ENCODE results near the gene ARL15.
"Not testable (repeated sequence)": the region's sequence is repeated elsewhere in the genome, so short reads cannot be mapped to it uniquely, and the experiment has no call there.

Gene ARL15

GRCh38 chr5:53858700-53859456 lies 451.5 kb downstream of the ARL15 start:
- Histone ChIP-seq H4K20me1 (ENCODE audit: insufficient read depth, low read length) (no peaks in the 10 kb centered on the region), H2AFZ (ENCODE audit: low read depth, low read length) (no peak overlapping the region), H3K27ac (ENCODE audit: low read length) (no peak overlapping the region), H3K27me3 (ENCODE audit: insufficient read depth, low read length, poor library complexity) (no peaks in the 10 kb centered on the region), H3K4me2 (ENCODE audit: insufficient read depth, low read length) (no peak overlapping the region), H3K36me3 (ENCODE audit: insufficient read depth, low read length) (no peaks in the 10 kb centered on the region), H3K79me2 (ENCODE audit: insufficient read depth, low read length) (no peaks in the 10 kb centered on the region), H3K4me1 (ENCODE audit: insufficient read depth, low read length) (no peaks in the 10 kb centered on the region), H3K4me3 (ENCODE audit: low read depth in 1 of 2, low read length in 2 of 2) (no peak overlapping the region), H3K9me3 (ENCODE audit: insufficient read depth, low read length, severe bottlenecking) (peaks cover 8% of the 10 kb centered on the region), H3K9ac (ENCODE audit: low read depth, low read length) (no peak overlapping the region)
- ATAC-seq (ENCODE audit: insufficient read depth, low read depth) (no peak), DNase-seq (no peak)
- no peak for TF ChIP-seq CTCF (IDR thresholded peaks at IDR 0.05; ENCODE audit: borderline replicate concordance, extremely low read depth, low read length, poor library complexity, severe bottlenecking)
- no peak for TF ChIP-seq EZH2 (IDR thresholded peaks at IDR 0.05; ENCODE audit: borderline replicate concordance, low read depth, low read length, severe bottlenecking)

- Histone ChIP-seq H3K36me3 (ENCODE audit: insufficient read depth, low read length) (no peaks in the 10 kb centered on the region), H3K27me3 (ENCODE audit: insufficient read depth, low read length, poor library complexity) (no peaks in the 10 kb centered on the region), H3K27ac (ENCODE audit: low read length) (no peak overlapping the region), H3K4me1 (ENCODE audit: insufficient read depth, low read length) (no peaks in the 10 kb centered on the region), H3K79me2 (ENCODE audit: insufficient read depth, low read length) (no peaks in the 10 kb centered on the region), H3K9ac (ENCODE audit: low read depth, low read length) (no peak overlapping the region), H3K4me2 (ENCODE audit: insufficient read depth, low read length) (no peak overlapping the region), H4K20me1 (ENCODE audit: insufficient read depth, low read length) (no peaks in the 10 kb centered on the region), H2AFZ (ENCODE audit: low read depth, low read length) (no peak overlapping the region), H3K9me3 (ENCODE audit: insufficient read depth, low read length, severe bottlenecking) (peaks cover 8% of the 10 kb centered on the region), H3K4me3 (ENCODE audit: low read depth in 1 of 2, low read length in 2 of 2) (no peak overlapping the region)
- ATAC-seq (ENCODE audit: insufficient read depth, low read depth), result no peak
- TF ChIP-seq CTCF (IDR thresholded peaks at IDR 0.05; ENCODE audit: borderline replicate concordance, extremely low read depth, low read length, poor library complexity, severe bottlenecking) (no peak), EZH2 (IDR thresholded peaks at IDR 0.05; ENCODE audit: borderline replicate concordance, low read depth, low read length, severe bottlenecking) (no peak)
- no peak for DNase-seq
Observed at GRCh38 chr5:53856506-53856905, 453.9 kb downstream of the ARL15 start.

GRCh38 chr5:53836851-53837430 lies 473.4 kb downstream of the ARL15 start:
- H4K20me1 ChIP-seq (ENCODE audit: insufficient read depth, low read length); DNase-seq; H3K27ac ChIP-seq (ENCODE audit: low read length); H2AFZ ChIP-seq (ENCODE audit: low read depth, low read length); H3K9ac ChIP-seq (ENCODE audit: low read depth, low read length); H3K4me1 ChIP-seq (ENCODE audit: insufficient read depth, low read length); H3K36me3 ChIP-seq (ENCODE audit: insufficient read depth, low read length); H3K4me3 ChIP-seq (ENCODE audit: low read depth in 1 of 2, low read length in 2 of 2); H3K79me2 ChIP-seq (ENCODE audit: insufficient read depth, low read length); H3K9me3 ChIP-seq (ENCODE audit: insufficient read depth, low read length, severe bottlenecking); H3K27me3 ChIP-seq (ENCODE audit: insufficient read depth, low read length, poor library complexity); ATAC-seq (ENCODE audit: insufficient read depth, low read depth); H3K4me2 ChIP-seq (ENCODE audit: insufficient read depth, low read length): not testable (repeated sequence)

GRCh38 chr5:53834500-53834899 lies 475.9 kb downstream of the ARL15 start:
- no peak overlapping the region for H3K4me3 ChIP-seq (ENCODE audit: low read depth in 1 of 2, low read length in 2 of 2)
- no peaks in the 10 kb centered on the region for H3K4me1 ChIP-seq (ENCODE audit: insufficient read depth, low read length)
- H2AFZ ChIP-seq (ENCODE audit: low read depth, low read length), result no peak overlapping the region
- H3K4me2 ChIP-seq (ENCODE audit: insufficient read depth, low read length), result no peak overlapping the region
- H3K79me2 ChIP-seq (ENCODE audit: insufficient read depth, low read length), result no peaks in the 10 kb centered on the region
- H4K20me1 ChIP-seq (ENCODE audit: insufficient read depth, low read length), result no peaks in the 10 kb centered on the region
- no peaks in the 10 kb centered on the region for H3K27me3 ChIP-seq (ENCODE audit: insufficient read depth, low read length, poor library complexity)
- H3K36me3 ChIP-seq (ENCODE audit: insufficient read depth, low read length), result no peaks in the 10 kb centered on the region
- H3K27ac ChIP-seq (ENCODE audit: low read length), result no peak overlapping the region
- TF ChIP-seq CTCF (IDR thresholded peaks at IDR 0.05; ENCODE audit: borderline replicate concordance, extremely low read depth, low read length, poor library complexity, severe bottlenecking), result no peak
- no peak for TF ChIP-seq EZH2 (IDR thresholded peaks at IDR 0.05; ENCODE audit: borderline replicate concordance, low read depth, low read length, severe bottlenecking)
- H3K9me3 ChIP-seq (ENCODE audit: insufficient read depth, low read length, severe bottlenecking), result no peaks in the 10 kb centered on the region
- DNase-seq (no peak), ATAC-seq (ENCODE audit: insufficient read depth, low read depth) (no peak)
- H3K9ac ChIP-seq (ENCODE audit: low read depth, low read length), result no peak overlapping the region
